Measurements from ENCODE around the gene ZNF584. TPM values are rescaled to one million over a fixed set of nuclear protein-coding genes. Genes with fewer than 3 reads are reported as not detected.
A peak's percentile ranks its signal among the peaks of the same experiment; 100 is the strongest.

ZNF584 gene
- total RNA-seq, 1 donor: 25.7 TPM

- no peak overlapping the region for H2AFZ ChIP-seq (ENCODE audit: low read length)
- peaks cover 34% of the 10 kb centered on the region for H3K36me3 ChIP-seq (ENCODE audit: insufficient read depth, low read length)
These were observed 12.3 kb upstream of the ZNF584 start for GRCh38 chr19:58395979-58396627.

GRCh38 chr19:58396691-58397532 lies 11.5 kb upstream of the ZNF584 start:
- Histone ChIP-seq H3K9me3 (ENCODE audit: low read depth, low read length) (no peaks in the 10 kb centered on the region), H3K36me3 (ENCODE audit: insufficient read depth, low read length) (peaks cover 31% of the 10 kb centered on the region), H3K4me3 (ENCODE audit: insufficient read depth, low read length) (no peak overlapping the region), H3K79me2 (ENCODE audit: insufficient read depth, low read length) (no peaks in the 10 kb centered on the region), H3K4me1 (ENCODE audit: insufficient read depth, low read length) (peaks cover 9% of the 10 kb centered on the region), H2AFZ (ENCODE audit: low read length) (no peak overlapping the region), H4K20me1 (ENCODE audit: insufficient read depth, low read length) (peaks cover 30% of the 10 kb centered on the region), H3K4me2 (ENCODE audit: insufficient read depth, low read length) (no peak overlapping the region), H3K27ac (ENCODE audit: low read depth, low read length) (no peak overlapping the region), H3K27me3 (ENCODE audit: insufficient read depth, low read length) (peaks cover 9% of the 10 kb centered on the region)
- DNase-seq (ENCODE audit: insufficient read length, low spot score, missing footprints): peak; percentile 66
- TF ChIP-seq, protein P1, sequence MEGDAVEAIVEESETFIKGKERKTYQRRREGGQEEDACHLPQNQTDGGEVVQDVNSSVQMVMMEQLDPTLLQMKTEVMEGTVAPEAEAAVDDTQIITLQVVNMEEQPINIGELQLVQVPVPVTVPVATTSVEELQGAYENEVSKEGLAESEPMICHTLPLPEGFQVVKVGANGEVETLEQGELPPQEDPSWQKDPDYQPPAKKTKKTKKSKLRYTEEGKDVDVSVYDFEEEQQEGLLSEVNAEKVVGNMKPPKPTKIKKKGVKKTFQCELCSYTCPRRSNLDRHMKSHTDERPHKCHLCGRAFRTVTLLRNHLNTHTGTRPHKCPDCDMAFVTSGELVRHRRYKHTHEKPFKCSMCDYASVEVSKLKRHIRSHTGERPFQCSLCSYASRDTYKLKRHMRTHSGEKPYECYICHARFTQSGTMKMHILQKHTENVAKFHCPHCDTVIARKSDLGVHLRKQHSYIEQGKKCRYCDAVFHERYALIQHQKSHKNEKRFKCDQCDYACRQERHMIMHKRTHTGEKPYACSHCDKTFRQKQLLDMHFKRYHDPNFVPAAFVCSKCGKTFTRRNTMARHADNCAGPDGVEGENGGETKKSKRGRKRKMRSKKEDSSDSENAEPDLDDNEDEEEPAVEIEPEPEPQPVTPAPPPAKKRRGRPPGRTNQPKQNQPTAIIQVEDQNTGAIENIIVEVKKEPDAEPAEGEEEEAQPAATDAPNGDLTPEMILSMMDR (IDR thresholded peaks at IDR 0.05; ENCODE audit: extremely low read depth, low read depth, low read length): no peak

More at GRCh38 chr19:58395979-58396627, 12.3 kb upstream of the ZNF584 start:
- Histone ChIP-seq H3K4me3 (ENCODE audit: insufficient read depth, low read length) (peak overlapping the region; percentile 28), H3K4me1 (ENCODE audit: insufficient read depth, low read length) (peaks cover 9% of the 10 kb centered on the region), H3K4me2 (ENCODE audit: insufficient read depth, low read length) (no peak overlapping the region), H3K27ac (ENCODE audit: low read depth, low read length) (no peak overlapping the region), H3K79me2 (ENCODE audit: insufficient read depth, low read length) (peaks cover under 1% of the 10 kb centered on the region), H4K20me1 (ENCODE audit: insufficient read depth, low read length) (peaks cover 34% of the 10 kb centered on the region), H3K9me3 (ENCODE audit: low read depth, low read length) (no peaks in the 10 kb centered on the region), H3K27me3 (ENCODE audit: insufficient read depth, low read length) (peaks cover 9% of the 10 kb centered on the region)
- TF ChIP-seq, protein P1 (IDR thresholded peaks at IDR 0.05; ENCODE audit: extremely low read depth, low read depth, low read length): no peak
- peak; percentile 83 for DNase-seq (ENCODE audit: insufficient read length, low spot score, missing footprints)

- H3K27me3 ChIP-seq (ENCODE audit: insufficient read depth, low read length): peaks cover 9% of the 10 kb centered on the region
- peaks cover 26% of the 10 kb centered on the region for H4K20me1 ChIP-seq (ENCODE audit: insufficient read depth, low read length)
- no peak overlapping the region for H2AFZ ChIP-seq (ENCODE audit: low read length)
- TF ChIP-seq, protein P1 (IDR thresholded peaks at IDR 0.05; ENCODE audit: extremely low read depth, low read depth, low read length): no peak
- no peak overlapping the region for H3K4me3 ChIP-seq (ENCODE audit: insufficient read depth, low read length)
- no peak overlapping the region for H3K4me2 ChIP-seq (ENCODE audit: insufficient read depth, low read length)
- H3K9me3 ChIP-seq (ENCODE audit: low read depth, low read length): no peaks in the 10 kb centered on the region
- peaks cover 12% of the 10 kb centered on the region for H3K4me1 ChIP-seq (ENCODE audit: insufficient read depth, low read length)
- no peaks in the 10 kb centered on the region for H3K79me2 ChIP-seq (ENCODE audit: insufficient read depth, low read length)
- H3K27ac ChIP-seq (ENCODE audit: low read depth, low read length): no peak overlapping the region
- H3K36me3 ChIP-seq (ENCODE audit: insufficient read depth, low read length): peaks cover 27% of the 10 kb centered on the region
- DNase-seq (ENCODE audit: insufficient read length, low spot score, missing footprints): peak; percentile 89
These were observed 10.9 kb upstream of the ZNF584 start for GRCh38 chr19:58397533-58398037.

- Histone ChIP-seq H3K27ac (ENCODE audit: low read depth, low read length) (no peak overlapping the region), H3K4me3 (ENCODE audit: insufficient read depth, low read length) (no peak overlapping the region), H3K27me3 (ENCODE audit: insufficient read depth, low read length) (peaks cover 9% of the 10 kb centered on the region), H4K20me1 (ENCODE audit: insufficient read depth, low read length) (peaks cover 22% of the 10 kb centered on the region), H3K4me2 (ENCODE audit: insufficient read depth, low read length) (no peak overlapping the region), H3K36me3 (ENCODE audit: insufficient read depth, low read length) (peaks cover 22% of the 10 kb centered on the region), H3K4me1 (ENCODE audit: insufficient read depth, low read length) (peaks cover 12% of the 10 kb centered on the region), H3K79me2 (ENCODE audit: insufficient read depth, low read length) (no peaks in the 10 kb centered on the region), H2AFZ (ENCODE audit: low read length) (no peak overlapping the region), H3K9me3 (ENCODE audit: low read depth, low read length) (no peaks in the 10 kb centered on the region)
- DNase-seq (ENCODE audit: insufficient read length, low spot score, missing footprints): no peak
- TF ChIP-seq, protein P1 (IDR thresholded peaks at IDR 0.05; ENCODE audit: extremely low read depth, low read depth, low read length): no peak
These were observed 10.4 kb upstream of the ZNF584 start for GRCh38 chr19:58398087-58398486.

All from osteoblast (primary cell).